GM18511 (cell line): ENCODE measurements around the gene F13A1.

ENCODE experiments used
- ATAC-seq: cut with Tn5 transposase; IDR thresholded peaks from one replicate; pipeline ENCODE4 v1.9.1; 2021; ENCODE audit warnings: mild to moderate bottlenecking, moderate library complexity; ENCODE audit not compliant: unreplicated experiment

Gene F13A1

GRCh38 chr6:6319952-6320811 lies at the start of gene F13A1:
F13A1 (minus strand) TSS chr6:6320662; CDS start chr6:6318664, 1,998 bp downstream.
- no peak for ATAC-seq

GRCh38 chr6:6368684-6369052 lies 48.2 kb upstream of the F13A1 start:
- ATAC-seq = no peak

- ATAC-seq = no peak
Measured at GRCh38 chr6:6368040-6368683, 47.7 kb upstream of the F13A1 start.

GRCh38 chr6:6366803-6367202 lies 46.3 kb upstream of the F13A1 start:
- no peak for ATAC-seq

- no peak for ATAC-seq
Measured at GRCh38 chr6:6365242-6365641, 44.8 kb upstream of the F13A1 start.

- no peak for ATAC-seq
Measured at GRCh38 chr6:6362056-6362840, 41.8 kb upstream of the F13A1 start.

- ATAC-seq = no peak
Measured at GRCh38 chr6:6357530-6357929, 37.1 kb upstream of the F13A1 start.

GRCh38 chr6:6357032-6357431 lies 36.6 kb upstream of the F13A1 start:
- no peak for ATAC-seq

- no peak for ATAC-seq
Measured at GRCh38 chr6:6352772-6353171, 32.3 kb upstream of the F13A1 start.

- no peak for ATAC-seq
Measured at GRCh38 chr6:6351511-6352025, 31.1 kb upstream of the F13A1 start.

- ATAC-seq = no peak
Measured at GRCh38 chr6:6350696-6351095, 30.2 kb upstream of the F13A1 start.

GRCh38 chr6:6348256-6348655 lies 27.8 kb upstream of the F13A1 start:
- no peak for ATAC-seq

GRCh38 chr6:6346427-6347023 lies 26.1 kb upstream of the F13A1 start:
- no peak for ATAC-seq

GRCh38 chr6:6333501-6333900 lies 13.0 kb upstream of the F13A1 start:
- ATAC-seq = no peak

GRCh38 chr6:6332811-6333244 lies 12.4 kb upstream of the F13A1 start:
- ATAC-seq = peak; percentile 37

- peak; percentile 69 for ATAC-seq
Measured at GRCh38 chr6:6331946-6332601, 11.6 kb upstream of the F13A1 start.

GRCh38 chr6:6331393-6331792 lies 10.9 kb upstream of the F13A1 start:
- peak; percentile 83 for ATAC-seq

GRCh38 chr6:6330407-6330806 lies 9.9 kb upstream of the F13A1 start:
- no peak for ATAC-seq

- ATAC-seq = no peak
Measured at GRCh38 chr6:6328451-6328850, 8.0 kb upstream of the F13A1 start.

GRCh38 chr6:6323352-6323751 lies 2.9 kb upstream of the F13A1 start:
- ATAC-seq = no peak
